ACHN (cell line): Measurements from ENCODE around the gene OR5AL1.
"Not testable (repeated sequence)": the region's sequence is repeated elsewhere in the genome, so short reads cannot be mapped to it uniquely, and the experiment has no call there.

Experiments
- DNase-seq: peaks from one replicate; pipeline ENCODE4 v3.0.0-alpha.2; 2015
- in situ Hi-C: cut with HindIII; loops from 2 replicates; pipeline ENCODE4 v1.10.0; 2017; ENCODE audit warnings: low sequenced_read_pairs, low pct_ligation_motif_present, low pct_unique_long_range_greater_than_20kb

The OR5AL1 gene

DNA sequence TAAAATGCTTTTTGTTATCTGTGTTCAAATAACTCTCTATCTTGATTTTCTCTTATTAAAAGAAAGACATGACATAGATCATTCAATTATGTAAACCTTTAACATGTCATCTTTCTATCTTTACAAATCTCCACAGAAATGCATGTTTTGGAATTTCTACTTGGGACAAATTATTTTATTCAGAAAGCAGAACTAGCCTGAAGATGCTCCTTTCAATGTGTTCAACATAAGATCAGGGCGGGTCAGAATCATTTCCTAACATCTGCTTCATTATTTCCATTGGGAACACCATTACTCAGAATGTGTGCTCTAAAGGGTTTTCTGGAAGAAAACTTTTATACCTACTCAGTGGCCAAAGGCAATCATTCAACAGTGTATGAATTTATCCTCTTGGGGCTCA, at the start of gene OR5AL1:
TSS of gene OR5AL1 (plus strand) at position 301 of the 400 bp plus-strand sequence.
- in situ Hi-C loops, result no loop called here
- DNase-seq, result no peak

- no peak for DNase-seq
- in situ Hi-C loops, result no loop called here
Observed at GRCh38 chr11:56375324-56375723, 37.2 kb upstream of the OR5AL1 start, which contains the start of gene OR8U1. TSS of gene OR8U1 (plus strand) at chr11:56375624. CDS start at chr11:56375624, 0 bp downstream.

DNA sequence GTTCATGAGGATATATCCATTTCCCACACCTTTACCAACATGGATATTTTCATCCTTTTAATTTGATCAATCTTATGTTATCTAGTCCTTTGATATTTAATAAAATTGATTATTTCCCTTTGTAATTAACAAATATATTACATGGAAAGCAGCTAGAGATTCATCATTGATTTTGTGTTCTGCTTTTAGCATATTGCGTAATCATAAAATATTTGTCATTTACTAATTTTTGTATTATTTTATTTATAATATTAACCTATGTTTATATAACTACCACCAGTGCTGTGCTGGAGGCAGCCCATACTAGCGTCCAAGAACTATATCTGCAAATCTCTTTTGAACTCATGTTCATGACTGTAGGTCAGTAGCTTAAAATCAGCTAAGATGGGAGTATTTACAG, 32.4 kb upstream of the OR5AL1 start:
- in situ Hi-C loops, result no loop called here
- no peak for DNase-seq

DNA sequence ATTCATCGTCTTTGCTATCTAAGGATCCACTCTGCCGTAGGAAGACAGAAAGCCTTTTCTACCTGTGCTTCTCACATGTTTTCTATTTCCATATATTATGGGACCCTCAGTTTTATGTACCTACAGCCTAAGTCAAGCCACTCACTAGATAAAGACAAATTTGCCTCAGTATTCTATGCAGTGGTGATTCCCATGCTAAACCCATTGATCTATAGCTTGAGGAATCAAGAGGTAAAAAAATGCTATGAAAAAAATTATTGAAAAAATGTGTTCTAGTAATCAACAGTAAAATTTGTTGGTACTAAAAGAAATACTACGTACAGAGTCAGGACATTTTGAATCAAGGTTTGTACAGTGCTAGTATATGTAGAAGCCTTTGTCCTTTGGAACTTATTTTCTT, 18.1 kb upstream of the OR5AL1 start:
- in situ Hi-C loops, result no loop called here
- DNase-seq, result no peak

DNA sequence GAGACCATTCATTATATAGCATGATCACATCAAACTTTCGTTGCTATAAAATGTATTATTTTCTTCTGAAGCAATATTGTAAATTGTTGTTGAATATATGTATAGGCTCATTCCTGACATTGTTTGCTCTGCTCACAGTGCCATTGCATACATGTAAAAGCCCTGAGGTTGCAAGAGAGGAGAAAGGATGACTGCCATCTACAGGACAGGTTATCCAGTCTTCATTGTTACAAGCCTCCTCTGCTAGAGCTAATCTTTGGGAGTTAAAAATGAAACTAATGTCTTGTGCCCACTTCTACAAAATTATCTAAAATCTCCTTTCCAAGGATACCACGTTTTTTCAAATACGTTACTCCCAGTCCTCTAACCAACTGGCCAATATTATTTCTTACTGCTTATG, 16.4 kb upstream of the OR5AL1 start:
- peak; percentile 1 for DNase-seq
- in situ Hi-C loops, result no loop called here

GRCh38 chr11:56401858-56402461, 10.5 kb upstream of the OR5AL1 start:
- DNase-seq, in situ Hi-C loops: not testable (repeated sequence)

DNA sequence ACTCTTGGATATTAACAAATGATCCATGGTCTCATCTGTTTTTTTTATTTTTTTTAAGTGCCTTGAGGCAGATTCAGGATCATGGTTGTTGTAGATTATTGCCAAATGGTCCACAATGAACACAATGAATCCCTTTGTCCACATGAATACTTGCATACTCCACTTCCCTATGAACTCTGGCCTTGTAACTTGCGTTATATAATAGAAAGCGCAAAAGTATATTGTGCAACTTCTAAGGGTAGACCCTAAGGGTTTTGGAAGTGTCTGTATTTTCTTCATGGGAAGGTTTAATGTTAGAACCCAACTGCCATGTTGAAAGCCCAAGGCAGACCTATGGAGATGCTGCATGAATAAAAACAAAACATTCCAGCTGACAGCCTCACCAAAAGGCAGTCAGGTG, 8.1 kb upstream of the OR5AL1 start:
- no peak for DNase-seq
- in situ Hi-C loops, result no loop called here

DNA sequence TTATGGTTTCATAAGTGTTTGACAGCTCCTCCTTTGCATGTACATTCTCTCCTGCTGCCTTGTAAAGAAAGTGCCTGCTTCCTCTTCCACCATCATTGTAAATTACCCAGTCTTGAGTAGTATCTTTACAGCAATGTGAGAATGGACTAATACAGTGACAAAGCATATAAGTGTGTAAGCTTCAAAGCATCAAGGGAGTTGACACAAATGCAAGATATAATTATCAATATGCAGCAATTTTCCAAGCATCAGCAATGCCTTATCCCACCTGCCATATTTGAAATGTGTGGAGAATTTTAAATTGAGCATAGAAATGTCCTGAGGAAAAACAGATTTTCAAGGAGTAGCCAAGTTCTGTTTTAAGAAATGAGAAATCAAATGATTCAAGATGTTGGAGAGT, 1.7 kb upstream of the OR5AL1 start:
- no peak for DNase-seq
- in situ Hi-C loops, result no loop called here

GRCh38 chr11:56453521-56453920, 41.0 kb downstream of the OR5AL1 start:
- in situ Hi-C loops, result no loop called here
- DNase-seq, result no peak

GRCh38 chr11:56457076-56457475, 44.6 kb downstream of the OR5AL1 start:
- in situ Hi-C loops, result no loop called here
- peak; percentile 3 for DNase-seq
